HEK293 (cell line): ENCODE data around the gene ALG12.

ENCODE experiments used
- CTCF ChIA-PET: fragments of 350-600 bp; formaldehyde crosslinking; extraction: SDS; loops from one replicate; lab custom pipeline; 2021; ENCODE audit warnings: antibody characterized with exemption; lab: Yijun Ruan, JAX
- POLR2A ChIA-PET: fragments of 300-600 bp; formaldehyde crosslinking; extraction: SDS; loops from one replicate; lab custom pipeline; 2020; ENCODE audit warnings: antibody characterized with exemption, inconsistent platforms; lab: Yijun Ruan, JAX
- H3K27ac ChIP-seq: fragments of 200-500 bp; sonication (Bioruptor generic); 2 replicates; pipeline ENCODE4 v1.5.1; 2014; ENCODE audit warnings: low read depth, low read length, control low read depth, inconsistent platforms; ENCODE audit errors: extremely low read depth
- H3K36me3 ChIP-seq, 2 experiments: fragments of 200-500 bp in 1 of 2; sonication (Bioruptor generic) in 1 of 2; 1 replicate in 1 of 2; 2 replicates in 1 of 2; pipeline ENCODE4 v1.5.1; 2014 to 2017; ENCODE audit warnings: inconsistent platforms in 2 of 2, low read length in 2 of 2; ENCODE audit not compliant: control insufficient read depth in 2 of 2, insufficient read depth in 1 of 2
- H3K4me1 ChIP-seq: fragments of 200-500 bp; sonication (Bioruptor generic); 2 replicates; pipeline ENCODE4 v1.5.1; 2014; ENCODE audit warnings: mild to moderate bottlenecking, low read length, inconsistent platforms; ENCODE audit not compliant: control insufficient read depth, insufficient read depth
- H3K4me3 ChIP-seq: 2 replicates; pipeline ENCODE4 v1.5.1; 2011; ENCODE audit warnings: low read depth, mild to moderate bottlenecking, control low read depth, low read length, moderate library complexity
- H3K9me3 ChIP-seq: fragments of 200-500 bp; sonication (Bioruptor generic); 2 replicates; pipeline ENCODE4 v1.5.1; 2014; ENCODE audit warnings: low read depth, low read length, inconsistent platforms; ENCODE audit not compliant: control insufficient read depth, insufficient read depth
- GLIS1 ChIP-seq: fragments of 450-650 bp; formaldehyde crosslinking; IDR thresholded peaks from 2 replicates; pipeline ENCODE4 v1.5.1; 2016; ENCODE audit warnings: missing biosample characterization, missing genetic modification characterization
- GLIS2 ChIP-seq: fragments of 450-650 bp; formaldehyde crosslinking; IDR thresholded peaks from 2 replicates; pipeline ENCODE4 v1.5.1; 2016; ENCODE audit warnings: missing biosample characterization, missing genetic modification characterization
- IKZF3 ChIP-seq: fragments of 450-650 bp; IDR thresholded peaks from 2 replicates; pipeline ENCODE4 v1.5.0; 2018; ENCODE audit warnings: missing biosample characterization, mild to moderate bottlenecking, missing genetic modification characterization, moderate library complexity
- KLF17 ChIP-seq: fragments of 450-650 bp; formaldehyde crosslinking; IDR thresholded peaks from 2 replicates; pipeline ENCODE4 v1.5.1; 2016; ENCODE audit warnings: missing biosample characterization, missing genetic modification characterization
- OVOL3 ChIP-seq: fragments of 450-650 bp; formaldehyde crosslinking; IDR thresholded peaks from 2 replicates; pipeline ENCODE4 v1.5.1; 2016; ENCODE audit warnings: missing biosample characterization, missing genetic modification characterization
- SP2 ChIP-seq: fragments of 450-650 bp; formaldehyde crosslinking; IDR thresholded peaks from 2 replicates; pipeline ENCODE4 v1.5.1; 2016; ENCODE audit warnings: missing biosample characterization, missing genetic modification characterization
- TSHZ1 ChIP-seq: fragments of 450-650 bp; formaldehyde crosslinking; IDR thresholded peaks from 2 replicates; pipeline ENCODE4 v1.5.1; 2016; ENCODE audit warnings: missing biosample characterization, missing genetic modification characterization, borderline replicate concordance
- YY2 ChIP-seq: fragments of 450-650 bp; formaldehyde crosslinking; IDR thresholded peaks from 2 replicates; pipeline ENCODE4 v1.5.1; 2016; ENCODE audit warnings: missing biosample characterization, missing genetic modification characterization
- ZBTB20 ChIP-seq: fragments of 450-650 bp; formaldehyde crosslinking; IDR thresholded peaks from 2 replicates; pipeline ENCODE4 v1.5.1; 2016; ENCODE audit warnings: missing biosample characterization, missing genetic modification characterization
- ZBTB6 ChIP-seq: fragments of 450-650 bp; formaldehyde crosslinking; IDR thresholded peaks from 2 replicates; pipeline ENCODE4 v1.5.1; 2017; ENCODE audit warnings: missing biosample characterization, missing genetic modification characterization
- ZFHX2 ChIP-seq: fragments of 450-650 bp; formaldehyde crosslinking; conservative IDR thresholded peaks from 2 replicates; pipeline ENCODE4 v1.5.1; 2016; ENCODE audit warnings: missing biosample characterization, missing genetic modification characterization
- ZNF132 ChIP-seq: fragments of 450-650 bp; formaldehyde crosslinking; IDR thresholded peaks from 2 replicates; pipeline ENCODE4 v1.5.1; 2017; ENCODE audit warnings: missing biosample characterization, missing genetic modification characterization, borderline replicate concordance
- ZNF354C ChIP-seq: fragments of 450-650 bp; formaldehyde crosslinking; IDR thresholded peaks from 2 replicates; pipeline ENCODE4 v1.5.1; 2016; ENCODE audit warnings: missing biosample characterization, missing genetic modification characterization, low read depth, borderline replicate concordance
- ZNF394 ChIP-seq: fragments of 450-650 bp; formaldehyde crosslinking; IDR thresholded peaks from 2 replicates; pipeline ENCODE4 v1.5.1; 2016; ENCODE audit warnings: missing biosample characterization, missing genetic modification characterization, mild to moderate bottlenecking, moderate library complexity, borderline replicate concordance
- ZNF423 ChIP-seq: fragments of 450-650 bp; formaldehyde crosslinking; IDR thresholded peaks from 2 replicates; pipeline ENCODE4 v1.5.1; 2016; ENCODE audit warnings: missing biosample characterization, missing genetic modification characterization
- ZNF621 ChIP-seq: fragments of 450-650 bp; formaldehyde crosslinking; IDR thresholded peaks from 2 replicates; pipeline ENCODE4 v1.5.1; 2017; ENCODE audit warnings: missing biosample characterization, missing genetic modification characterization
- ZNF830 ChIP-seq: fragments of 450-650 bp; IDR thresholded peaks from 2 replicates; pipeline ENCODE4 v1.5.0; 2018; ENCODE audit warnings: missing biosample characterization, missing genetic modification characterization, low read depth, mild to moderate bottlenecking, moderate library complexity
- TF ChIP-seq, protein P1 (sequence below): fragments of 450-650 bp; formaldehyde crosslinking; IDR thresholded peaks from 2 replicates; pipeline ENCODE4 v1.5.1; 2017; ENCODE audit warnings: missing biosample characterization, missing genetic modification characterization
- TF ChIP-seq, protein P2 (sequence below): fragments of 450-650 bp; formaldehyde crosslinking; IDR thresholded peaks from 2 replicates; pipeline ENCODE4 v1.5.1; 2017; ENCODE audit warnings: missing biosample characterization, missing genetic modification characterization

ALG12 gene

GRCh38 chr22:49963647-49964026 is 45.4 kb upstream of the ALG12 start:
- TF ChIP-seq, protein P1, sequence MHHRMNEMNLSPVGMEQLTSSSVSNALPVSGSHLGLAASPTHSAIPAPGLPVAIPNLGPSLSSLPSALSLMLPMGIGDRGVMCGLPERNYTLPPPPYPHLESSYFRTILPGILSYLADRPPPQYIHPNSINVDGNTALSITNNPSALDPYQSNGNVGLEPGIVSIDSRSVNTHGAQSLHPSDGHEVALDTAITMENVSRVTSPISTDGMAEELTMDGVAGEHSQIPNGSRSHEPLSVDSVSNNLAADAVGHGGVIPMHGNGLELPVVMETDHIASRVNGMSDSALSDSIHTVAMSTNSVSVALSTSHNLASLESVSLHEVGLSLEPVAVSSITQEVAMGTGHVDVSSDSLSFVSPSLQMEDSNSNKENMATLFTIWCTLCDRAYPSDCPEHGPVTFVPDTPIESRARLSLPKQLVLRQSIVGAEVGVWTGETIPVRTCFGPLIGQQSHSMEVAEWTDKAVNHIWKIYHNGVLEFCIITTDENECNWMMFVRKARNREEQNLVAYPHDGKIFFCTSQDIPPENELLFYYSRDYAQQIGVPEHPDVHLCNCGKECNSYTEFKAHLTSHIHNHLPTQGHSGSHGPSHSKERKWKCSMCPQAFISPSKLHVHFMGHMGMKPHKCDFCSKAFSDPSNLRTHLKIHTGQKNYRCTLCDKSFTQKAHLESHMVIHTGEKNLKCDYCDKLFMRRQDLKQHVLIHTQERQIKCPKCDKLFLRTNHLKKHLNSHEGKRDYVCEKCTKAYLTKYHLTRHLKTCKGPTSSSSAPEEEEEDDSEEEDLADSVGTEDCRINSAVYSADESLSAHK = peak; percentile 39; the same call in 1 of the 2 replicates
- TF ChIP-seq YY2 (tag by site-specific recombination) (no peak), ZNF132 (tag by site-specific recombination) (no peak), ZBTB6 (tag by site-specific recombination) (no peak), ZNF354C (no peak), GLIS2 (peak; percentile 9; the same call in 1 of the 2 replicates), ZBTB20 (tag by site-specific recombination) (0 out of 2 replicates have a peak, but pooled peaks have one; percentile 16), ZNF830 (no peak), IKZF3 (no peak), ZFHX2 (tag by site-specific recombination) (peak; percentile 3; the same call in 1 of the 2 replicates)
- ChIA-PET POLR2A (no interaction called here), CTCF (no interaction called here)
- H3K4me1 ChIP-seq = peaks cover 12% of the 10 kb centered on the region
- no peaks in the 10 kb centered on the region for H3K9me3 ChIP-seq
- H3K27ac ChIP-seq = peak overlapping the region; percentile 89
- H3K36me3 ChIP-seq = peaks cover 10 to 41% of the 10 kb centered on the region in 2 experiments
- no peak overlapping the region; the same call in 1 of the 2 replicates for H3K4me3 ChIP-seq

DNA sequence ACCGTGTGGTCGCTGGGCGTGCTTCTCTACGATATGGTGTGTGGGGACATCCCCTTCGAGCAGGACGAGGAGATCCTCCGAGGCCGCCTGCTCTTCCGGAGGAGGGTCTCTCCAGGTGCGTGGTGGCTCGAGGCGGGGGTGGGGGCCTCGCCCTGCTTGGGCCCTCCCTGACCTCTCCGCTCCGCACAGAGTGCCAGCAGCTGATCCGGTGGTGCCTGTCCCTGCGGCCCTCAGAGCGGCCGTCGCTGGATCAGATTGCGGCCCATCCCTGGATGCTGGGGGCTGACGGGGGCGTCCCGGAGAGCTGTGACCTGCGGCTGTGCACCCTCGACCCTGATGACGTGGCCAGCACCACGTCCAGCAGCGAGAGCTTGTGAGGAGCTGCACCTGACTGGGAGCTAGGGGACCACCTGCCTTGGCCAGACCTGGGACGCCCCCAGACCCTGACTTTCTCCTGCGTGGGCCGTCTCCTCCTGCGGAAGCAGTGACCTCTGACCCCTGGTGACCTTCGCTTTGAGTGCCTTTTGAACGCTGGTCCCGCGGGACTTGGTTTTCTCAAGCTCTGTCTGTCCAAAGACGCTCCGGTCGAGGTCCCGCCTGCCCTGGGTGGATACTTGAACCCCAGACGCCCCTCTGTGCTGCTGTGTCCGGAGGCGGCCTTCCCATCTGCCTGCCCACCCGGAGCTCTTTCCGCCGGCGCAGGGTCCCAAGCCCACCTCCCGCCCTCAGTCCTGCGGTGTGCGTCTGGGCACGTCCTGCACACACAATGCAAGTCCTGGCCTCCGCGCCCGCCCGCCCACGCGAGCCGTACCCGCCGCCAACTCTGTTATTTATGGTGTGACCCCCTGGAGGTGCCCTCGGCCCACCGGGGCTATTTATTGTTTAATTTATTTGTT is 44.8 kb upstream of the ALG12 start:
- Histone ChIP-seq H3K4me3 (peak overlapping the region; percentile 83), H3K9me3 (no peaks in the 10 kb centered on the region), H3K4me1 (peaks cover 12% of the 10 kb centered on the region), H3K27ac (peak overlapping the region; percentile 89), H3K36me3 (peaks cover 10 to 41% of the 10 kb centered on the region in 2 experiments)
- ChIA-PET POLR2A (interaction anchor here (0.5 to 3.3 kb wide), 13 partner anchors 7 to 368 kb away, joined by 3 to 26 read pairs (median 4); partner anchors contain the start of genes HDAC10 and PLXNB2), CTCF (no interaction called here)
- TF ChIP-seq SP2 (tag by site-specific recombination) (peak; percentile 77), ZNF423 (tag by site-specific recombination) (no peak), GLIS1 (peak; percentile 89), OVOL3 (tag by site-specific recombination) (no peak), ZNF394 (tag by site-specific recombination) (peak; percentile 66; the same call in 1 of the 2 replicates), KLF17 (tag by site-specific recombination) (0 out of 2 replicates have a peak, but pooled peaks have one; percentile 12), TSHZ1 (tag by site-specific recombination) (0 out of 2 replicates have a peak, but pooled peaks have one; percentile 2), ZNF621 (0 out of 2 replicates have a peak, but pooled peaks have one; percentile 13)
- TF ChIP-seq, protein P2, sequence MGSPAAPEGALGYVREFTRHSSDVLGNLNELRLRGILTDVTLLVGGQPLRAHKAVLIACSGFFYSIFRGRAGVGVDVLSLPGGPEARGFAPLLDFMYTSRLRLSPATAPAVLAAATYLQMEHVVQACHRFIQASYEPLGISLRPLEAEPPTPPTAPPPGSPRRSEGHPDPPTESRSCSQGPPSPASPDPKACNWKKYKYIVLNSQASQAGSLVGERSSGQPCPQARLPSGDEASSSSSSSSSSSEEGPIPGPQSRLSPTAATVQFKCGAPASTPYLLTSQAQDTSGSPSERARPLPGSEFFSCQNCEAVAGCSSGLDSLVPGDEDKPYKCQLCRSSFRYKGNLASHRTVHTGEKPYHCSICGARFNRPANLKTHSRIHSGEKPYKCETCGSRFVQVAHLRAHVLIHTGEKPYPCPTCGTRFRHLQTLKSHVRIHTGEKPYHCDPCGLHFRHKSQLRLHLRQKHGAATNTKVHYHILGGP (tag by site-specific recombination) = no peak
